ENCODE results near the gene MRTFB.

MRTFB gene

GRCh38 chr16:14296663-14297062, 225.5 kb downstream of the MRTFB start:
- peaks cover 4% of the 10 kb centered on the region; the same call in 1 of the 2 replicates for H3K27me3 ChIP-seq (ENCODE audit: insufficient read depth, low read length)
- H3K4me1 ChIP-seq (ENCODE audit: insufficient read depth, low read length) = peaks cover 3% of the 10 kb centered on the region; the same call in 1 of the 2 replicates
- no peak overlapping the region for H3K9ac ChIP-seq (ENCODE audit: low read depth, low read length)
- no peak overlapping the region for H3K27ac ChIP-seq (ENCODE audit: low read depth, low read length)
- WGBS = 96% methylated on average over 3 of the region's 3 CpGs
- H3K4me3 ChIP-seq (ENCODE audit: low read length) = no peak overlapping the region
- H3K9me3 ChIP-seq (ENCODE audit: insufficient read depth, low read depth, low read length) = no peaks in the 10 kb centered on the region
- H3K36me3 ChIP-seq (ENCODE audit: insufficient read depth, low read length) = no peaks in the 10 kb centered on the region

- Histone ChIP-seq H3K27ac (ENCODE audit: low read depth, low read length) (no peak overlapping the region), H3K4me1 (ENCODE audit: insufficient read depth, low read length) (peaks cover 3% of the 10 kb centered on the region; the same call in 1 of the 2 replicates), H3K9ac (ENCODE audit: low read depth, low read length) (no peak overlapping the region), H3K36me3 (ENCODE audit: insufficient read depth, low read length) (no peaks in the 10 kb centered on the region), H3K27me3 (ENCODE audit: insufficient read depth, low read length) (peaks cover 6% of the 10 kb centered on the region; the same call in 1 of the 2 replicates), H3K4me3 (ENCODE audit: low read length) (no peak overlapping the region), H3K9me3 (ENCODE audit: insufficient read depth, low read depth, low read length) (no peaks in the 10 kb centered on the region)
- WGBS = 94% methylated on average over 24 of the region's 24 CpGs
Measured at GRCh38 chr16:14298374-14299122, 227.4 kb downstream of the MRTFB start.

- H3K27ac ChIP-seq (ENCODE audit: low read depth, low read length) = no peak overlapping the region
- H3K4me3 ChIP-seq (ENCODE audit: low read length) = peak overlapping the region; percentile 60; the same call in 1 of the 2 replicates
- H3K27me3 ChIP-seq (ENCODE audit: insufficient read depth, low read length) = peaks cover 15% of the 10 kb centered on the region
- H3K36me3 ChIP-seq (ENCODE audit: insufficient read depth, low read length) = no peaks in the 10 kb centered on the region
- 36% methylated on average over 12 of the region's 12 CpGs for WGBS
- no peaks in the 10 kb centered on the region for H3K9me3 ChIP-seq (ENCODE audit: insufficient read depth, low read depth, low read length)
- no peak overlapping the region for H3K9ac ChIP-seq (ENCODE audit: low read depth, low read length)
- H3K4me1 ChIP-seq (ENCODE audit: insufficient read depth, low read length) = peaks cover 17% of the 10 kb centered on the region
Measured at GRCh38 chr16:14300705-14301168, 229.6 kb downstream of the MRTFB start.

GRCh38 chr16:14301169-14302030, 230.3 kb downstream of the MRTFB start:
- Histone ChIP-seq H3K27ac (ENCODE audit: low read depth, low read length) (no peak overlapping the region; the same call in 1 of the 2 replicates), H3K9ac (ENCODE audit: low read depth, low read length) (peak overlapping the region; percentile 55; the same call in 1 of the 2 replicates), H3K27me3 (ENCODE audit: insufficient read depth, low read length) (peaks cover 15% of the 10 kb centered on the region), H3K4me3 (ENCODE audit: low read length) (peak overlapping the region; percentile 60), H3K4me1 (ENCODE audit: insufficient read depth, low read length) (peaks cover 23% of the 10 kb centered on the region), H3K9me3 (ENCODE audit: insufficient read depth, low read depth, low read length) (no peaks in the 10 kb centered on the region), H3K36me3 (ENCODE audit: insufficient read depth, low read length) (no peaks in the 10 kb centered on the region)
- WGBS = 2% methylated on average over 22 of the region's 34 CpGs

GRCh38 chr16:14302031-14302398, 230.9 kb downstream of the MRTFB start:
- Histone ChIP-seq H3K4me1 (ENCODE audit: insufficient read depth, low read length) (peaks cover 30% of the 10 kb centered on the region), H3K27ac (ENCODE audit: low read depth, low read length) (peak overlapping the region; percentile 68; the same call in 1 of the 2 replicates)
- under 1% methylated on average over 32 of the region's 37 CpGs for WGBS

GRCh38 chr16:14302399-14303181, 231.5 kb downstream of the MRTFB start:
- Histone ChIP-seq H3K9me3 (ENCODE audit: insufficient read depth, low read depth, low read length) (no peaks in the 10 kb centered on the region), H3K27ac (ENCODE audit: low read depth, low read length) (peak overlapping the region; percentile 68; the same call in 1 of the 2 replicates), H3K27me3 (ENCODE audit: insufficient read depth, low read length) (peaks cover 15% of the 10 kb centered on the region), H3K4me1 (ENCODE audit: insufficient read depth, low read length) (peaks cover 35% of the 10 kb centered on the region), H3K36me3 (ENCODE audit: insufficient read depth, low read length) (no peaks in the 10 kb centered on the region), H3K9ac (ENCODE audit: low read depth, low read length) (peak overlapping the region; percentile 48), H3K4me3 (ENCODE audit: low read length) (peak overlapping the region; percentile 84)
- under 1% methylated on average over 79 of the region's 86 CpGs for WGBS

More at GRCh38 chr16:14302031-14302398, 230.9 kb downstream of the MRTFB start:
- H3K4me3 ChIP-seq (ENCODE audit: low read length) = peak overlapping the region; percentile 84
- peak overlapping the region; percentile 48 for H3K9ac ChIP-seq (ENCODE audit: low read depth, low read length)
- H3K36me3 ChIP-seq (ENCODE audit: insufficient read depth, low read length) = no peaks in the 10 kb centered on the region
- H3K27me3 ChIP-seq (ENCODE audit: insufficient read depth, low read length) = peaks cover 15% of the 10 kb centered on the region
- no peaks in the 10 kb centered on the region for H3K9me3 ChIP-seq (ENCODE audit: insufficient read depth, low read depth, low read length)

- Histone ChIP-seq H3K27ac (ENCODE audit: low read depth, low read length) (no peak overlapping the region; the same call in 1 of the 2 replicates), H3K9me3 (ENCODE audit: insufficient read depth, low read depth, low read length) (no peaks in the 10 kb centered on the region)
- WGBS = 2% methylated on average over 5 of the region's 14 CpGs
Measured at GRCh38 chr16:14303182-14303618, 232.1 kb downstream of the MRTFB start.

GRCh38 chr16:14303639-14304394, 232.7 kb downstream of the MRTFB start:
- peaks cover 15% of the 10 kb centered on the region for H3K27me3 ChIP-seq (ENCODE audit: insufficient read depth, low read length)
- H3K9me3 ChIP-seq (ENCODE audit: insufficient read depth, low read depth, low read length) = no peaks in the 10 kb centered on the region
- peaks cover 45% of the 10 kb centered on the region for H3K4me1 ChIP-seq (ENCODE audit: insufficient read depth, low read length)
- H3K27ac ChIP-seq (ENCODE audit: low read depth, low read length) = no peak overlapping the region; the same call in 1 of the 2 replicates
- H3K4me3 ChIP-seq (ENCODE audit: low read length) = peak overlapping the region; percentile 84
- under 1% methylated on average over 25 of the region's 31 CpGs for WGBS
- no peaks in the 10 kb centered on the region for H3K36me3 ChIP-seq (ENCODE audit: insufficient read depth, low read length)
- H3K9ac ChIP-seq (ENCODE audit: low read depth, low read length) = peak overlapping the region; percentile 48; the same call in 1 of the 2 replicates

More at GRCh38 chr16:14303182-14303618, 232.1 kb downstream of the MRTFB start:
- Histone ChIP-seq H3K36me3 (ENCODE audit: insufficient read depth, low read length) (no peaks in the 10 kb centered on the region), H3K4me3 (ENCODE audit: low read length) (peak overlapping the region; percentile 84), H3K4me1 (ENCODE audit: insufficient read depth, low read length) (peaks cover 41% of the 10 kb centered on the region), H3K9ac (ENCODE audit: low read depth, low read length) (peak overlapping the region; percentile 48), H3K27me3 (ENCODE audit: insufficient read depth, low read length) (peaks cover 15% of the 10 kb centered on the region)

GRCh38 chr16:14304891-14305460, 233.9 kb downstream of the MRTFB start:
- H3K4me3 ChIP-seq (ENCODE audit: low read length) = no peak overlapping the region
- H3K36me3 ChIP-seq (ENCODE audit: insufficient read depth, low read length) = no peaks in the 10 kb centered on the region
- 81% methylated on average over 11 of the region's 12 CpGs for WGBS
- H3K9ac ChIP-seq (ENCODE audit: low read depth, low read length) = no peak overlapping the region
- peaks cover 57% of the 10 kb centered on the region for H3K4me1 ChIP-seq (ENCODE audit: insufficient read depth, low read length)
- peaks cover 15% of the 10 kb centered on the region for H3K27me3 ChIP-seq (ENCODE audit: insufficient read depth, low read length)
- no peaks in the 10 kb centered on the region for H3K9me3 ChIP-seq (ENCODE audit: insufficient read depth, low read depth, low read length)
- H3K27ac ChIP-seq (ENCODE audit: low read depth, low read length) = no peak overlapping the region

Data from HUES64 (cell line).